Measurements from ENCODE around the gene ANO4.
A peak's percentile ranks its signal among the peaks of the same experiment; 100 is the strongest.
"Not testable (repeated sequence)": the region's sequence is repeated elsewhere in the genome, so short reads cannot be mapped to it uniquely, and the experiment has no call there.

Gene ANO4

GRCh38 chr12:100989509-100989908 lies 194.9 kb downstream of the ANO4 start:
- not testable (repeated sequence) for DNase-seq (ENCODE audit: low spot score)

GRCh38 chr12:100991102-100991501 lies 196.5 kb downstream of the ANO4 start:
- DNase-seq (ENCODE audit: low spot score), result no peak

- DNase-seq (ENCODE audit: low spot score), result no peak
Observed at GRCh38 chr12:100992194-100992593, 197.6 kb downstream of the ANO4 start.

DNA sequence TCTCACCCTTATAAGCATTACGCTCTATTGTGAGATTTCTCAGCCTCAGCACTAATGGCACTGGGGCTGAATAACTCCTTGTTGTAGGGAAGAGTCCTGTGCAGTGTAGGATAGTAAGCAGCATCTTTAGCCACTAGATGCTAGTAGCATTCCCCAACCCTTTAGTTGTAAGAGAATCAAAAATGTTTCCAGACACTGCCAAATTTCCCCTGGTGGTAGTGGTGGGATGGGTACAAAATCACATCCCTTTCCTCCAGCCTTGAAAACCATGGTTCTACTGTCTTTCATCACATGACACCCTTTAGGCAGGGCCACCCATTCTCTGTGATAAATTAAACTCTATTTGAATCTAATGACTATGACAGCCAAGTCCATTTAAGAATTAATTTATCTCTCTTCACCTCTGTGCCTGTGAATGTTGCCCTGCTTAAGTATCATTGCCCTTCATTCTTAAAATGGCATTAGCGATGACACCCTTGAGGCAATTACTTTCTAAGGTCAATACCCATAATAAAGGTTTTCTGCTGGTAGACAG lies 199.4 kb downstream of the ANO4 start:
- DNase-seq (ENCODE audit: low spot score), result no peak

- DNase-seq (ENCODE audit: low spot score), result no peak
Observed at GRCh38 chr12:100995201-100995600, 200.6 kb downstream of the ANO4 start.

DNA sequence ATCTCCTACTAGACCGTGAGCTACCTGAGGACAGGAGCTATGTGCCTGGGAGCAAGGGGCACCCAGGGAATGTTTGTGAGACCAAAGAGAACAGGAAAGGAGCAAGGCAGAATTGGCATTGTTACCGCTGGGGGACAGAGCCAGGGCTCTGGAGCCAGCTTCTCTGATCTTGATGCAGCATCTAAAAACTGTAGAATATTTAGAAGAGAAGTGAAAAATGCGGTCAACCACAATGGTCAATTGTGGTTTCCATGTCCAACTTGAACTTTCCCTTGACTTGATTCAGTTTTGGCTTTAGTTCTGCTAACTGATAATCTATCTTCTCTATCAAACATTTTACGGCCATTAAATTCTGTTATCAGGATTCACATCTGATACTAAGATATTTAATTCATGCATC lies 201.2 kb downstream of the ANO4 start:
- no peak for DNase-seq (ENCODE audit: low spot score)

DNA sequence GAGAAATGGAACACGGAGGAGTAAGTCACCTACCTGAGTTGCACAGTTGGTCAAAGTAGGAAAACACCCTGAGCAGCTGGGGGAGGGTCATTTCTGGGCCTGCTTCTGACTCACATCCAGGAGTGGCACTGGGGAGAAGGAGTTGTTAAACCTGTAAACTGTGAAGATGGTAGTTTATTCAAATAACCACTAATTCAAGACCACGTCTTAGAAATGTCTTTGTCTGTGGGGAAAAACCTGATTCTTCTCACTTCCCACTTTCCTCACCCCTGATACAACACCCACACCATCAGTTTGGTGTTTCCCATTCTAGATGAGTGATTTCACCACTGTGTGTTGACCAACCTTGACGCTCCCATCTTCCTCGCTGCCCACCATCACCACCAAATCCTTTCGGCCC lies 207.1 kb downstream of the ANO4 start:
- no peak for DNase-seq (ENCODE audit: low spot score)

DNA sequence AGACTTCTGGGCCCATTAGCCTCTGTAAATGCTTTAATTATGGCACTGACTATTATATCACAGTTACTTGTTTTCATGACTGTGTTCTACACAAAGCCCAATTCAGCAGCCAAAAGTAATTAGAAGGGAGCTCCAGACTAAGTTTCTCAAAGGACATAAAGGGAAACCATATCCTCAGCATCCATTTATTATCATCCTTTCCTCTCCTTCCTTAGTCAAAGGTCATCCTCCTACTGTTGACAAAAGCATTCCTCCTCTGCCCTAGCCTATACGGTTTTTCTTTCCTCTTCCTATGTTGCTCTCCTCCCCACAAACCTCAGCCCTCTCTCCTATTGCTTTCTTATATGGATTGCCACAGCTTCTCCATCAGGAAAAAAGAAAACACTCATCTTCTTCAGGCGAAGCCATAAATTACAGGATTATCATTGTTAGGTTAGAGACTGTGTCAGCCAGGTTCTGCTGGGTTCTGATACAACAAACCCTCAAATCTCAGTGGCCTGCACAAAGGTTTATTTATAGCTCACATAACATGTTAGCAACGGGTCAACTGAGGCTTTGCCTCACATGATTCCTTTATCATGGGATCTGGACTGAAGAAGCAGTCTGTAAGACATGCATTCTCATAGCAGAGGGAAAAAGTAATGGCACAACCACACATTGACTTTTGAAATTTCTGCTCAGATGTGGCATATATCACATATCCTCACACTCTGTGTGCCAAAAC lies 208.3 kb downstream of the ANO4 start:
- no peak for DNase-seq (ENCODE audit: low spot score)

GRCh38 chr12:101004898-101005297 lies 210.3 kb downstream of the ANO4 start:
- no peak for DNase-seq (ENCODE audit: low spot score)

- no peak for DNase-seq (ENCODE audit: low spot score)
Observed at GRCh38 chr12:101009274-101009673, 214.7 kb downstream of the ANO4 start.

GRCh38 chr12:101010896-101011295 lies 216.3 kb downstream of the ANO4 start:
- DNase-seq (ENCODE audit: low spot score), result no peak

- no peak for DNase-seq (ENCODE audit: low spot score)
Observed at GRCh38 chr12:101013993-101014392, 219.4 kb downstream of the ANO4 start.

- no peak for DNase-seq (ENCODE audit: low spot score)
Observed at GRCh38 chr12:101015044-101015443, 220.5 kb downstream of the ANO4 start.

GRCh38 chr12:101018540-101018939 lies 224.0 kb downstream of the ANO4 start:
- no peak for DNase-seq (ENCODE audit: low spot score)

GRCh38 chr12:101019201-101019600 lies 224.6 kb downstream of the ANO4 start:
- DNase-seq (ENCODE audit: low spot score), result no peak

GRCh38 chr12:101019667-101020066 lies 225.1 kb downstream of the ANO4 start:
- no peak for DNase-seq (ENCODE audit: low spot score)

DNA sequence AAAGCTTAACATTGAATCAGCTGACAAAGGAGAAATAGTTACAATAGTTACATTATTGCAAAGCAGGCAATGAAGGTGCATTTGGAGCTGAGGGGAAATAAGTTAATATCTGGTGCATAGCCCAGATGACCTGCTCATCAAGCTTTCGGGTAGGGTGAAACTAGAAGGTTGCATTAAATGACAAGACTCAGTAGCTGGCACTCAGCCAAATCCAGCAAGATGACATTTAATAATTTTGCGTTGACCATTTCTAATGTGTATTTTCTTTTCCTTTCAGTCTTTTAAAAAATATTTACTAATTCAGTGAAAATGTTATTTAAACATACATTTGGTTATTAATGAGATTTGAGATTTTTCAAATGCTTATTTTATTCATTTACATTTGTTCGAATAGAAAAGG lies 226.9 kb downstream of the ANO4 start:
- no peak for DNase-seq (ENCODE audit: low spot score)

DNA sequence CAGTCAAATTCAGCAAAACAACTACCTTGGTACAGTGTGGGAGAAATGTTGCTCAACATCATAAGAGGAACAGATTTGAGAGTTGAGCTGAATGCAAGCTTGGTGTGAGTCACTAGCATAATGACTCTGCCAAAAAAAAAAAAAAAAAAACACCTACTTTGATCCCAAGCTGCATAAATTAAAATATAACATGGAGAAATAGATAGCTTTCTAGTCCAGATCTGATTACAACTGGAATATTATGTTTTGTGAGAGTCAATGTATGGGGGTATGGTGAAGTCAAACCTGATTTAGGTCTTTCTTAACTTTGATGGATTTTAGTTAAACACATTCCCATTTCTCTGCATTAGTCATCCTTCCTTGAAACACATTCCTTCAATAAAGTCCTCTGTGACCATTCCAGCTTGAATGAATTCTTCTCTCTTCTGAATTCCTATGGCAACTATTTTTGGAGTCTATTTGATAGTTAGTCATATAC lies 227.4 kb downstream of the ANO4 start:
- no peak for DNase-seq (ENCODE audit: low spot score)

- DNase-seq (ENCODE audit: low spot score), result peak; percentile 43
Observed at GRCh38 chr12:101027200-101027599, 232.6 kb downstream of the ANO4 start.

DNA sequence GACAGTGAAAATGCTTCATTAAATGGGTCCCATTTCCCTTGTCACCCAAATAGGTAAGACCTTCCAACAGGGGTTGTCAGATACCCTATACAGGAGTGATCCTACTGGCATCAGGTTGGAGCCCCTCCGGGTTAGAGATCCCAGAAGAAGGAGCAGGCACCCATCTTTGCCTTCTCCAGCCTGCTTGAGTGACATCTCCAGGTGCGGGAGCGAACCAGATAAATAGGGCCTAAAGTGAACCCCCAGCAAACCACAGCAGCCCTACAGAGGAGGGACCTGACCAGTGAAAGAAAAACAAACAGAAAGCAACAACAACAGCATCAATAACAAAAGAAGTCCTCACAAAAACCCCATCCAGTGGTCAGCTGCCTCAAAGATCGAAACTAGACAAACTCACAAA lies 233.2 kb downstream of the ANO4 start:
- no peak for DNase-seq (ENCODE audit: low spot score)

DNA sequence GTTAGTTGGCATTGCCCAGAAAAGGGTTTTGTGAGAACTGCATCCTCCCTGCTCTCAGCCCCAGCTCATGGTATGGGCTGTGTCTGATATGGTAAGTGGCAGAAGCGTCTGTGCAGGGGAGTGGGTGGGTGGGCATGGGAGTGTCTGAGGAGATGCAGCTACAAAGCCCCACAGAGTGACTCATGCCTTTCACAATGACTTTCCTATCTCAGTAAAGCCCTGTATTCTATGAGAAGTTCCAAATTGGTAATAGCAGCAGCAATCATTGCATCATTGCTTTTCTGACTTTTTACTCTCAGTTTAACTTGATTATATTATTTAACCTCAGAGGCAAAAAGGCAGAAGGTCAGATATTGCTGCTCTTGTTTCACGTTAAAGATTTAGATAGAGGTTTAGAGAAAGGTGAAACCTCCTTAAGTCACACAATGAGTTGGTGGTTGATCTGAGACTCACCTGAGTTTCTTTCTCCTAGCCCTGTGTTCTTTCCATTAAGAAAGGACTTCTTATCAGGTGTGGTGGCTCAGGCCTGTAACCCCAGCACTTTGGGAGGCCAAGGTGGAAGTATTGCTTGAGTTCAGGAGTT lies 243.8 kb downstream of the ANO4 start:
- DNase-seq (ENCODE audit: low spot score), result no peak

- no peak for DNase-seq (ENCODE audit: low spot score)
Observed at GRCh38 chr12:101039848-101040531, 245.4 kb downstream of the ANO4 start.

- no peak for DNase-seq (ENCODE audit: low spot score)
Observed at GRCh38 chr12:101040936-101041335, 246.4 kb downstream of the ANO4 start.

All from SK-N-DZ (cell line).